Stomach (tissue), 9 donors: ENCODE data around the gene MPC1. TPM values are rescaled to one million over a fixed set of nuclear protein-coding genes. Genes with fewer than 3 reads are reported as not detected.

ENCODE experiments used
- DNase-seq, 2 donors: peaks; one replicate each; pipeline versions ENCODE4 v3.0.0 to v3.0.0-alpha.2; 2013 to 2019
- H3K27ac ChIP-seq, 5 donors: fragments of 200-600 bp in 4 of 5; sonication (generic) in 4 of 5; one replicate each; pipeline ENCODE4 v1.5.1; 2013 to 2019; ENCODE audit warnings: mild to moderate bottlenecking in 1 of 5, moderate library complexity in 1 of 5
- H3K27me3 ChIP-seq, 3 donors: fragments of 200-600 bp; sonication (generic); one replicate each; pipeline ENCODE4 v1.5.1; 2017 to 2019; ENCODE audit warnings: mixed run types in 1 of 3
- H3K36me3 ChIP-seq, 4 donors: fragments of 200-600 bp; sonication (generic); 1 replicate in 3 of 4; 2 replicates in 1 of 4; pipeline ENCODE4 v1.5.1; 2016 to 2019
- H3K4me1 ChIP-seq, 4 donors: fragments of 200-600 bp; sonication (generic); one replicate each; pipeline ENCODE4 v1.5.1; 2016 to 2019
- H3K4me3 ChIP-seq, 4 donors: fragments of 200-600 bp; sonication (generic) in 3 of 4; one replicate each; pipeline ENCODE4 v1.5.1; 2016 to 2019; ENCODE audit warnings: mild to moderate bottlenecking in 1 of 4
- H3K9me3 ChIP-seq, 4 donors: fragments of 200-600 bp; sonication (generic); one replicate each; pipeline ENCODE4 v1.5.1; 2016 to 2019
- CTCF ChIP-seq, 7 experiments: fragments of 450-650 bp in 4 of 7; fragments of 200-600 bp in 3 of 7; sonication (generic) in 3 of 7; IDR thresholded peaks; one replicate each; pipeline ENCODE4 v1.5.1; 2016 to 2019; ENCODE audit warnings: antibody characterized with exemption in 7 of 7, control low read depth in 2 of 7, mild to moderate bottlenecking in 1 of 7
- EP300 ChIP-seq: sonication (generic); formaldehyde crosslinking; IDR thresholded peaks from one replicate; pipeline ENCODE4 v1.6.1; 2017; ENCODE audit warnings: antibody characterized with exemption
- POLR2A ChIP-seq, 4 donors: fragments of 450-650 bp; IDR thresholded peaks; one replicate each; pipeline ENCODE4 v1.6.1; 2016; ENCODE audit warnings: antibody characterized with exemption in 4 of 4, control low read depth in 2 of 4, mild to moderate bottlenecking in 1 of 4, moderate library complexity in 1 of 4
- POLR2AphosphoS5 ChIP-seq, 3 donors: sonication (generic); formaldehyde crosslinking; IDR thresholded peaks; one replicate each; pipeline ENCODE4 v1.6.1; 2016; ENCODE audit warnings: antibody characterized with exemption in 3 of 3
- WGBS, 5 donors: extraction: QIAGEN DNeasy Blood & Tissue Kit in 3 of 5; methylation state at CpG; one replicate each; pipeline versions ENCODE4 v1.1.5 to v1.1.7; 2013 to 2018; 5-methylcytosine and 5-hydroxymethylcytosine counted together
- intact Hi-C: fragments of 100-400 bp; cut with DNase I; formaldehyde crosslinking; loops from one replicate; pipeline ENCODE4 v1.15.1; 2023; ENCODE audit warnings: low total_unique reads
- polyA plus RNA-seq, 3 donors: library from polyadenylated mRNA; stranded (reverse); fragments of 200-250 nt; gene quantifications; one replicate each; pipeline ENCODE4 v1.2.3, GENCODE V29; 2013
- total RNA-seq, 5 donors: library from RNA; depleted of rRNA; stranded (reverse); fragments of >200 nt; gene quantifications; one replicate each; pipeline versions ENCODE4 v1.1.0 to v1.2.3, GENCODE V29; 2014 to 2016
- donor health status: healthy with polysubstance abuse.
- donor health status: Bipolar disorder and iron deficiency.
- donor health status: healthy.

The MPC1 gene
- total and polyA plus RNA-seq, 8 donors, result 48.4 to 188 (median 92.0) TPM

- peak in 1 of 2 donors; percentile 40 for DNase-seq
- Histone ChIP-seq H3K4me3 (peak overlapping the region; percentile 77 to 98 (median 88)), H3K4me1 (peaks cover 22 to 56% (median 45%) of the 10 kb centered on the region in 4 donors), H3K27me3 (no peaks in the 10 kb centered on the region), H3K9me3 (no peaks in the 10 kb centered on the region), H3K36me3 (peaks cover 6 to 18% (median 16%) of the 10 kb centered on the region in 4 donors), H3K27ac (peak overlapping the region in 4 of 5 donors; percentile 93 to 98 (median 96))
- WGBS, 5 donors, result 8 to 22% (median 20%) methylated on average over 7 of the region's 7 CpGs
- TF ChIP-seq POLR2AphosphoS5 (IDR thresholded peaks at IDR 0.05), result no peak
- TF ChIP-seq EP300, result no peak
- TF ChIP-seq POLR2A (IDR thresholded peaks at IDR 0.05), result no peak
- no peak for TF ChIP-seq CTCF (IDR thresholded peaks at IDR 0.05)
- intact Hi-C loops, result no loop called here
Measured at GRCh38 chr6:166341464-166341863, 41.3 kb downstream of the MPC1 start.

DNA sequence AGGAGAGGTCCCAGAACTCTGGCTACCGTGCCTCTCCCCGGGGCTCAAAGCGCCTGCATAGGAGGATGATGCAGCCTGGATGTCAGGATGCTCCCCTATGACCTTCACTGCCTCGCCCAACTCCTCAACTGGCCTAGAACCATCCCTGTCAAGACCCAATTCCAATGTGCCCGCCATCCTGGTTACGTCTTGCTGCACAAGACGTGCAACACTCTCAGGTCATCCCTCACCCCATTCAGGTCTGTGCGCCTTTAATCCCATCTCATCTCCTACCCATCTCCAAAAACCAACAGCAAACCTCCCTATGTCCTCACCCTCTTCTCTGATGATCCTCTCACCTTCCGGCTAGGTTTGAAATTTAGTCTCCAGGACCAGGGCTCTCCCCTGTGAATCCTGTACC is 43.9 kb downstream of the MPC1 start:
- peaks cover 22 to 61% (median 45%) of the 10 kb centered on the region in 4 donors for H3K4me1 ChIP-seq
- WGBS, 5 donors, result 96 to 98% (median 97%) methylated on average over 9 of the region's 9 CpGs

DNA sequence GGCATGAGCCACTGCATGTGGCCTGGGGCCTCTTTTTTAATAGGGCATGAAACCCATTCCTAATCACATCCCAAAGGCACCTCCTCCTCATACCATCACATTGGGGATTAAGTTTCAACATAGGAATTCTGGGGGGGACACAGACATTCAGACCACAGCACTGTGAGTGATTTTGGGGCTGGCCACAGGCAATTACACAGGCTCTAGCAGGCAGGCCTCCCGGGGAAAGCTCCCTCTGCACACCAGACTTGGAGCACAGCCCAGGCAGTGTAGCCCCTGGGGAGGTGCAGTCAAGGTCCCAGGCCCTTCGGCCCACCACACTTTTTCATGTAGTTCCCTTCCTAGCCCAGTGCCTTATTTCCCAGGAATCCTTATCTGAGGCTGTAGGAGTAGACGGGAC is 45.9 kb downstream of the MPC1 start:
- no peaks in the 10 kb centered on the region for H3K27me3 ChIP-seq
- H3K27ac ChIP-seq, result no peak overlapping the region
- TF ChIP-seq EP300, result no peak
- no peak for TF ChIP-seq POLR2AphosphoS5 (IDR thresholded peaks at IDR 0.05)
- no peak for TF ChIP-seq CTCF (IDR thresholded peaks at IDR 0.05)
- TF ChIP-seq POLR2A (IDR thresholded peaks at IDR 0.05), result no peak
- H3K4me3 ChIP-seq, result no peak overlapping the region
- H3K4me1 ChIP-seq, result peaks cover 25 to 71% (median 57%) of the 10 kb centered on the region in 4 donors
- peaks cover 6 to 41% (median 39%) of the 10 kb centered on the region in 4 donors for H3K36me3 ChIP-seq
- no peak for DNase-seq
- 85 to 92% (median 89%) methylated on average over 3 of the region's 3 CpGs for WGBS, 5 donors
- intact Hi-C loops, result no loop called here
- no peaks in the 10 kb centered on the region for H3K9me3 ChIP-seq

More for the DNA sequence above, 43.9 kb downstream of the MPC1 start:
- H3K4me3 ChIP-seq, result no peak overlapping the region
- H3K27me3 ChIP-seq, result no peaks in the 10 kb centered on the region
- H3K9me3 ChIP-seq, result no peaks in the 10 kb centered on the region
- TF ChIP-seq EP300, result no peak
- TF ChIP-seq CTCF (IDR thresholded peaks at IDR 0.05), result no peak
- no peak for TF ChIP-seq POLR2A (IDR thresholded peaks at IDR 0.05)
- no peak for TF ChIP-seq POLR2AphosphoS5 (IDR thresholded peaks at IDR 0.05)
- no peak for DNase-seq
- H3K36me3 ChIP-seq, result peaks cover 6 to 41% (median 39%) of the 10 kb centered on the region in 4 donors
- no peak overlapping the region for H3K27ac ChIP-seq
- intact Hi-C loops, result no loop called here

GRCh38 chr6:166335378-166336302 is 47.1 kb downstream of the MPC1 start:
- no peaks in the 10 kb centered on the region for H3K27me3 ChIP-seq
- intact Hi-C loops, result no loop called here
- H3K36me3 ChIP-seq, result peaks cover 6 to 41% (median 39%) of the 10 kb centered on the region in 4 donors
- WGBS, 5 donors, result 80 to 85% (median 84%) methylated on average over 11 of the region's 11 CpGs
- TF ChIP-seq EP300, result no peak
- H3K9me3 ChIP-seq, result no peaks in the 10 kb centered on the region
- H3K4me1 ChIP-seq, result peaks cover 19 to 71% (median 54%) of the 10 kb centered on the region in 4 donors
- DNase-seq, result no peak
- no peak overlapping the region for H3K4me3 ChIP-seq
- H3K27ac ChIP-seq, result no peak overlapping the region

GRCh38 chr6:166334878-166335277 is 47.9 kb downstream of the MPC1 start:
- Histone ChIP-seq H3K27me3 (no peaks in the 10 kb centered on the region), H3K27ac (no peak overlapping the region), H3K36me3 (peaks cover 6 to 41% (median 39%) of the 10 kb centered on the region in 4 donors), H3K9me3 (no peaks in the 10 kb centered on the region), H3K4me3 (no peak overlapping the region), H3K4me1 (peaks cover 13 to 71% (median 53%) of the 10 kb centered on the region in 4 donors)
- DNase-seq, result no peak
- intact Hi-C loops, result no loop called here
- no peak for TF ChIP-seq POLR2A (IDR thresholded peaks at IDR 0.05)
- TF ChIP-seq POLR2AphosphoS5 (IDR thresholded peaks at IDR 0.05), result no peak
- no peak for TF ChIP-seq CTCF (IDR thresholded peaks at IDR 0.05)
- no peak for TF ChIP-seq EP300
- 89 to 94% (median 92%) methylated on average over 8 of the region's 8 CpGs for WGBS, 5 donors
